HAP-1 (cell line): ENCODE measurements around the gene XYLT1.

Experiments
- DNase-seq, 2 experiments: peaks; one replicate each; pipeline ENCODE4 v3.0.0-alpha.2; 2016 to 2020; ENCODE audit warnings: low spot score in 2 of 2
- H3K27me3 ChIP-seq: fragments of 250-450 bp; sonication (Bioruptor Pico); 2 replicates; pipeline ENCODE4 v1.5.1; 2020; ENCODE audit warnings: low read depth, mild to moderate bottlenecking, moderate library complexity
- H3K36me3 ChIP-seq: fragments of 250-450 bp; sonication (Bioruptor Pico); replicated peaks from 2 replicates; pipeline ENCODE4 v1.5.1; 2020; ENCODE audit warnings: mild to moderate bottlenecking
- H3K4me1 ChIP-seq: fragments of 250-450 bp; sonication (Bioruptor Pico); 2 replicates; pipeline ENCODE4 v1.5.1; 2020; ENCODE audit warnings: mild to moderate bottlenecking
- H3K4me3 ChIP-seq: fragments of 250-450 bp; sonication (Bioruptor Pico); 2 replicates; pipeline ENCODE4 v1.5.1; 2020; ENCODE audit warnings: mild to moderate bottlenecking, moderate library complexity
- H3K9me3 ChIP-seq: fragments of 250-450 bp; sonication (Bioruptor Pico); 2 replicates; pipeline ENCODE4 v1.5.1; 2020; ENCODE audit warnings: mild to moderate bottlenecking, moderate library complexity
- in situ Hi-C: fragments of 300-500 bp; cut with MboI; formaldehyde crosslinking; loops from 3 replicates; pipeline ENCODE4 v1.14.3; 2020; ENCODE audit warnings: low sequenced_read_pairs, inconsistent platforms, mixed read lengths

The XYLT1 gene

GRCh38 chr16:17205279-17206211, 265.2 kb downstream of the XYLT1 start:
- no peak for DNase-seq
- in situ Hi-C loops = no loop called here
- H3K4me1 ChIP-seq = no peaks in the 10 kb centered on the region
- no peaks in the 10 kb centered on the region; the same call in 1 of the 2 replicates for H3K9me3 ChIP-seq
- H3K36me3 ChIP-seq = no peaks in the 10 kb centered on the region
- H3K27me3 ChIP-seq = no peaks in the 10 kb centered on the region
- H3K4me3 ChIP-seq = no peak overlapping the region

- H3K4me3 ChIP-seq = no peak overlapping the region
- H3K4me1 ChIP-seq = no peaks in the 10 kb centered on the region
- H3K27me3 ChIP-seq = no peaks in the 10 kb centered on the region
- no peaks in the 10 kb centered on the region for H3K36me3 ChIP-seq
- DNase-seq = no peak
- in situ Hi-C loops = no loop called here
- H3K9me3 ChIP-seq = no peaks in the 10 kb centered on the region; the same call in 1 of the 2 replicates
These were observed 266.1 kb downstream of the XYLT1 start for GRCh38 chr16:17204644-17205043.

- Histone ChIP-seq H3K4me1 (no peaks in the 10 kb centered on the region), H3K36me3 (no peaks in the 10 kb centered on the region), H3K27me3 (no peaks in the 10 kb centered on the region), H3K9me3 (no peaks in the 10 kb centered on the region; the same call in 1 of the 2 replicates), H3K4me3 (no peak overlapping the region)
- no peak for DNase-seq
- in situ Hi-C loops = no loop called here
These were observed 266.6 kb downstream of the XYLT1 start for GRCh38 chr16:17204206-17204605.

GRCh38 chr16:17203424-17203823, 267.3 kb downstream of the XYLT1 start:
- Histone ChIP-seq H3K4me1 (no peaks in the 10 kb centered on the region), H3K9me3 (no peaks in the 10 kb centered on the region; the same call in 1 of the 2 replicates), H3K36me3 (no peaks in the 10 kb centered on the region), H3K4me3 (no peak overlapping the region), H3K27me3 (no peaks in the 10 kb centered on the region)
- DNase-seq = no peak
- in situ Hi-C loops = no loop called here

- no peaks in the 10 kb centered on the region for H3K9me3 ChIP-seq
- H3K4me1 ChIP-seq = no peaks in the 10 kb centered on the region
- DNase-seq = no peak
- in situ Hi-C loops = no loop called here
- no peak overlapping the region for H3K4me3 ChIP-seq
- H3K36me3 ChIP-seq = no peaks in the 10 kb centered on the region
- H3K27me3 ChIP-seq = no peaks in the 10 kb centered on the region
These were observed 271.6 kb downstream of the XYLT1 start for GRCh38 chr16:17199135-17199534.

- H3K4me1 ChIP-seq = no peaks in the 10 kb centered on the region
- H3K27me3 ChIP-seq = no peaks in the 10 kb centered on the region
- no peak for DNase-seq
- no peaks in the 10 kb centered on the region for H3K9me3 ChIP-seq
- in situ Hi-C loops = no loop called here
- H3K4me3 ChIP-seq = no peak overlapping the region
- H3K36me3 ChIP-seq = no peaks in the 10 kb centered on the region
These were observed 274.2 kb downstream of the XYLT1 start for GRCh38 chr16:17196526-17196925.

- Histone ChIP-seq H3K9me3 (no peaks in the 10 kb centered on the region), H3K4me3 (no peak overlapping the region), H3K36me3 (no peaks in the 10 kb centered on the region), H3K27me3 (no peaks in the 10 kb centered on the region), H3K4me1 (no peaks in the 10 kb centered on the region)
- DNase-seq = peak in 1 of 2 experiments; percentile 12
- in situ Hi-C loops = no loop called here
These were observed 276.5 kb downstream of the XYLT1 start for GRCh38 chr16:17194190-17194780.

GRCh38 chr16:17193566-17194100, 277.1 kb downstream of the XYLT1 start:
- no peak overlapping the region for H3K4me3 ChIP-seq
- in situ Hi-C loops = no loop called here
- DNase-seq = no peak
- no peaks in the 10 kb centered on the region for H3K27me3 ChIP-seq
- no peaks in the 10 kb centered on the region for H3K4me1 ChIP-seq
- H3K9me3 ChIP-seq = no peaks in the 10 kb centered on the region
- no peaks in the 10 kb centered on the region for H3K36me3 ChIP-seq

- Histone ChIP-seq H3K4me3 (no peak overlapping the region), H3K9me3 (no peaks in the 10 kb centered on the region), H3K27me3 (no peaks in the 10 kb centered on the region), H3K4me1 (no peaks in the 10 kb centered on the region), H3K36me3 (no peaks in the 10 kb centered on the region)
- no peak for DNase-seq
- in situ Hi-C loops = no loop called here
These were observed 286.7 kb downstream of the XYLT1 start for GRCh38 chr16:17184026-17184425.

GRCh38 chr16:17177959-17178905, 292.5 kb downstream of the XYLT1 start:
- Histone ChIP-seq H3K27me3 (no peaks in the 10 kb centered on the region), H3K4me3 (no peak overlapping the region), H3K9me3 (no peaks in the 10 kb centered on the region), H3K4me1 (no peaks in the 10 kb centered on the region), H3K36me3 (no peaks in the 10 kb centered on the region)
- in situ Hi-C loops = no loop called here
- DNase-seq = no peak

- no peaks in the 10 kb centered on the region for H3K36me3 ChIP-seq
- in situ Hi-C loops = no loop called here
- no peak overlapping the region for H3K4me3 ChIP-seq
- H3K9me3 ChIP-seq = no peaks in the 10 kb centered on the region
- H3K4me1 ChIP-seq = no peaks in the 10 kb centered on the region
- no peak for DNase-seq
- no peaks in the 10 kb centered on the region for H3K27me3 ChIP-seq
These were observed 293.4 kb downstream of the XYLT1 start for GRCh38 chr16:17177242-17177958.

- in situ Hi-C loops = no loop called here
- no peaks in the 10 kb centered on the region for H3K36me3 ChIP-seq
- H3K4me1 ChIP-seq = no peaks in the 10 kb centered on the region
These were observed 294.6 kb downstream of the XYLT1 start for GRCh38 chr16:17176199-17176598.

GRCh38 chr16:17173281-17173680, 297.5 kb downstream of the XYLT1 start:
- H3K36me3 ChIP-seq = no peaks in the 10 kb centered on the region
- H3K9me3 ChIP-seq = no peaks in the 10 kb centered on the region
- no peak overlapping the region for H3K4me3 ChIP-seq
- DNase-seq = no peak
- in situ Hi-C loops = no loop called here
- H3K27me3 ChIP-seq = no peaks in the 10 kb centered on the region
- no peaks in the 10 kb centered on the region for H3K4me1 ChIP-seq

More at GRCh38 chr16:17176199-17176598, 294.6 kb downstream of the XYLT1 start:
- no peak for DNase-seq
- H3K9me3 ChIP-seq = no peaks in the 10 kb centered on the region
- H3K4me3 ChIP-seq = no peak overlapping the region
- no peaks in the 10 kb centered on the region for H3K27me3 ChIP-seq
